Hematopoietic multipotent progenitor cell treated with erythropoietin and hydrocortisone succinate and interleukin-3 and kit ligand, for 8 days (in vitro differentiated cells): ENCODE data around the gene TTC17.

Experiments used
- DNase-seq: peaks from one replicate; pipeline ENCODE4 v3.0.0-alpha.2; 2015

Gene TTC17

GRCh38 chr11:43541993-43542392, 183.3 kb downstream of the TTC17 start:
- no peak for DNase-seq

- DNase-seq = no peak
These were observed 184.3 kb downstream of the TTC17 start for GRCh38 chr11:43542750-43543712.
